Measurements from ENCODE around the gene GPR78. TPM values are rescaled to one million over a fixed set of nuclear protein-coding genes. Genes with fewer than 3 reads are reported as not detected.

GPR78 gene
- total RNA-seq, 1 experiment from 2014 or later = 0.07 TPM

DNA sequence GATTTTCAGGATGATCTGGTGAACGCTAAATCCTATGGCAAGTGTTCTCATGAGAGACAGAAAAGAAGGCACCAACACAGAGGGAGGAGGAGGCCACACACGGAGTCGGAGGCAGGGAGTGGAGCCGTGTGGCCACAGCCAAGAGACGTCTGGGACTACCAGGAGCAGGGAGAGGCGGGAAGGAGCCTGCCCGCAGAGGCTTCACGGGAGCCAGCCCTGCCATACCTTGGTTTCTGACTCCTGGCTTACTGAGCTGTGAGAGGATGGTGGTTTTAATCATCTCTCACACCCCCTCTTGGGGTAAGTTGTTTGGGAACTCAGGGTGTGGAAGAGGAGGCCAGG is 33.5 kb upstream of the GPR78 start:
- DNase-seq (ENCODE audit: low read depth) = no peak

DNA sequence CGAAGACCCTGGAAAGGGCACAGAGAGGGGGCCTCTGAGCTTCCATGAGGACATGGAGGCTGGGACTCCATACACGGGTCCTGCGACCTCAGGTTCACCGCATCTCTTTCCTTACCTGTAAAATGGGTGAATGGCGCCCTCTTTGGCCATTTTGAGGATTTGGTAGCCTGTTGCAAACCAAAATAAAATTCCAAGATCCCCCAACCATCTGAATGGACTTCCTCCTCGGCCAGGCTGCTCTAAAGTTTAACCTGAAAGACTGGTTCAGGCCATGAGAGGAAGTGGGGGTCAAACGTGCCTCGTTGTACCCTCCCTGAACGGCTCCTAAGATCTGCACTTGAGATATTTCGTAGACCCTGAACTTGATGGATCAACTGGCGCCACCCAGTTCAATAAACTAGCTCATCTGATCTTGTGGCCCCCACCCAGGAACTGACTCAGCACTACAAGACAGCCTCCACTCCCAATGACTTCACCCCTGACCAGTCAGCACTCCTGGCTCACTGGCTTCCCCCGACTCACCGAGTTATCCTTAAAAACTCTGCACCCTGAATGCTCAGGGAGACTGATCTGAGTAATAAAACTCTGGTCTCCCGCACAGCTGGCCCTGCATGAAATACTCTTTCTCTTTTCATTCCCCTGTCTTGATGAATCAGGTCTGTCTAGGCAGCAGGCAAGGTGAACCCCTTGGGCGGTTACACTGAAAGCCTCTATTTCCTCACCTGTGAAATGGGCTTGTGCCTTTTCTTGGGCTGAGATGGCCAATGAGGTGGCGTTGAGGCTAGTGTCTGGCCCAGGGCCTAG is 32.9 kb upstream of the GPR78 start:
- peak; percentile 77 for DNase-seq (ENCODE audit: low read depth)

DNA sequence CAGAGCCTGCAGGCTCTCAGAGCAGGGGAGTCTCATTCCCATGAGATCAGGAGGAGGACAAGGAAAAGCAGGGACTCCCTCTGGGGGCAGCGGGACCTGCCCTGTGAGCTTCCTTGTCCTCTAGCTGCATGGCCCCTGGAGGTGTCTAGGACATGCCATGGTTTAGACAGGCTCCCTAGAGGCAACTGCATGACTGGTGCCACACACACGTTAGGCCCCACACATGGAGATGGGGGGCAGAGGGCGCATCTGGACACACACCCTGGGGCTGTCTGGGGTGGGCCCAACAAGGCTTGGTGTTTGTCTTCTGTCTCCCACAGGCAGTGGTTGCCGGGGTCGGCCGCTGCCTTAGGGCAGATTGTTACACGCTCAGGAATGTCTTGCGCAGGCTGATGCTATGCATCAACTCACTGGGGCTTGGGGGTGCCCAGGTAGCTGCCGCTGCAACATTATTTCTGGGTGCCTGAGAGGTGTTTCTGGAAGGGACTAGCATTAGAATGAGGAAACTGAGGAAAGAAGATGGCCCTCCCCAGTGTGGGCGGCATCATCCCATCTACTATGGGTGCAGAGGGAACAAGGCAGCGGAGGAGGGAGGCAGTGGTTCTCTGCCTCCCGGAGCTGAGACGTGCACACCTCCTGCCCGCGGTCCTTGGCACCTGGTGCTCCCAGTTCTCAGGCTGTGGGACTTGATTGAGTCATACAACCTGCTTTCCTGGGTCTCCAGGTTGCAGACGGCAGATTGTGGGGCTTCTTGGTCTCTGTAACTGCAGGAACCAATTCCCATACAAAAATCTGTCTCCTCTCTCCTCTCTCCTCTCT is 32.1 kb upstream of the GPR78 start:
- peak; percentile 70 for DNase-seq (ENCODE audit: low read depth)

DNA sequence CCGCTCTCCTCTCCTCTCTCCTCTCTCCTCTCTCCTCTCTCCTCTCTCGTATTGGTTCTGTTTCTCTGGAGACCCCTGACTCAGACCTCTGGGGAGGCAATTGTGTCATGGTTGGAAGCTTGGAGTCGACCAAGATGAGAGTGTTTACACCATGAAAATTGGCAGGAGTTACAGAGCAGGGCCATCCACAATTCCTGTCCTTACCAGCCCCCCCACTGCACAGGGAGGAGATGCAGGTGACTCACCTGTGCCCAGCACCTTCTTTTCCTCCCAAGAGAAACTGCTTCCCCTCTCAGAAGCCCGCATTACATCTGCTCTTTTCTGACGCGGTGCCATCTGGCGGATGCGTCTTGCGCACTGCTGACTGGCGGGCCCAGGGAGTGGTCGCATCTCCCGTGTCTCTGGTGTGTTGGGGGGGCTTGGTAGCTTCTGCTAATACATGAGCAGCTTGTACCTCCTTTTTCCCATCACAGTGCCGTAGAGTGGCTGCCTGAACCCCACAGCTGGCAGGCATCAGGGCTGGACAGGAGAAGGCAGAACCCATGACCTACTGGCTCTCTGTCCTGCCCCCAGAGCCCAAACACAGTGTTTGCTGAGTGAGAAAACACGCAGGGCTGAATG is 31.4 kb upstream of the GPR78 start:
- no peak for DNase-seq (ENCODE audit: low read depth)

DNA sequence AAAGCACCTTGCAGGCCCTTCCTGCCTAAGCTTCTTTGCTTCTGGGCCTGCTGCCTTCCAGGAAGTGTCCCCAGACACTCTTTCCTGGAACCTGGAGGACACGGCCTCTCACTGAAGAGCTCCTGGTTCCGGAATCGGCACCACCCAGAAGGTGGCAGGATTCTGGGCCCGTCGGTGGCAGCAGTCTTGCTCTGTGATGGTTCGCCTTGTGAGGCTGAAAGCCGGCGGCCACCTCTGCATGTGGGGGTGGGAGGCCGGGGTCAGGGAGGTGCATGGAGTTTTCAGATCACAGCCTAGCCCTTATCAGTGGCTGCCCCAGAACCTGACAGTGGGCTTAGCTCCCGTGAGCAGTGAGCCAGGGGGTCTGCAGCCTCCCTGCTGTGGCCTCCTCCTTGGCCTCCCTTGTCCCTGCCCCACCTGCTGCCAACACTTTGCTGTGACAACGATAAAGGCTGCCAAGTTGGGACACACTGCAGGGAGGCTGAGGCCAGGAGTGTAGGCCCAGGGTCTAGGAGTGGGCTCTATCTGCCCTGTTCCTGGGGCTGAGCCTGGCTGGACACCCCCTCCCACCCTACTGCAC is 30.8 kb upstream of the GPR78 start:
- DNase-seq (ENCODE audit: low read depth) = no peak

DNA sequence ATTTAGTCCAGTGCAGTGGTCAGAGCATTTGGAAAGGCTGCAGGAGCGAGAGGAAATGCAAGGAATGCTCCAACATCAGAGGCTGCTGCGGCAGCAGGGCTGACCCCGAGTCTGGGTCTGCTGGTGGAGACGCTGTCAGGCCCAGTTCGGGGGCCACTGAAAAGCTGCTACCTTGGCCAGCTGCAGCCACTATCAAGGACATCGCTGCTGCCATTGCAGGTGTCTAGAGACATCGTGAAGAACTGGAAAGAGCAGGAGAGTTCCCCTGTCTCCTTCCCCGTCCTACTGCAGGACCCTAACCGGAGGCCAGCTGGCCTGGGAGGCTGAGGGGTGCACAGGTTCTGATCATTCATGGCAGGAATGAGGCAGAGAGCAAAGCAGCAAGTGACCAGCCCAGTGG is 29.5 kb upstream of the GPR78 start:
- DNase-seq (ENCODE audit: low read depth) = no peak

DNA sequence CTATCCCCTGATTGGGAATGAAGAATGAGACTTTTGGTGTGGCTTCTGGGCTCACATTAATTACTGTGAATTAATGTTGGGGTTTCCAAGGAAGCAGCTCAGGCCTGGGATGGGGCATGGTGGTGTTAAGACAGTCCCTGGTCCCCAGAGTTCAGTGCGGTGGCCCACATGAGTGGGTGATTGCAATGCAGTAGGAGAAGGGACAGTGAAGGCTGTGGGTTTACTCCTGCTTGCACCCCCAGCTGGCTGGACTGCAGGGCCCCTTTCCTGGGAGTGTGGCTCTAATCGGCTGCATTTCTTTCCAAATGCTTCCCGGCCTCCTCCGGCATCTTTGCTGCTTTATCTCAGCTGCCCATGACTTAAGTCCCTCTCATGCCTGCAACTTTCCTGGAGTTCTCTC is 28.2 kb upstream of the GPR78 start:
- DNase-seq (ENCODE audit: low read depth) = no peak

DNA sequence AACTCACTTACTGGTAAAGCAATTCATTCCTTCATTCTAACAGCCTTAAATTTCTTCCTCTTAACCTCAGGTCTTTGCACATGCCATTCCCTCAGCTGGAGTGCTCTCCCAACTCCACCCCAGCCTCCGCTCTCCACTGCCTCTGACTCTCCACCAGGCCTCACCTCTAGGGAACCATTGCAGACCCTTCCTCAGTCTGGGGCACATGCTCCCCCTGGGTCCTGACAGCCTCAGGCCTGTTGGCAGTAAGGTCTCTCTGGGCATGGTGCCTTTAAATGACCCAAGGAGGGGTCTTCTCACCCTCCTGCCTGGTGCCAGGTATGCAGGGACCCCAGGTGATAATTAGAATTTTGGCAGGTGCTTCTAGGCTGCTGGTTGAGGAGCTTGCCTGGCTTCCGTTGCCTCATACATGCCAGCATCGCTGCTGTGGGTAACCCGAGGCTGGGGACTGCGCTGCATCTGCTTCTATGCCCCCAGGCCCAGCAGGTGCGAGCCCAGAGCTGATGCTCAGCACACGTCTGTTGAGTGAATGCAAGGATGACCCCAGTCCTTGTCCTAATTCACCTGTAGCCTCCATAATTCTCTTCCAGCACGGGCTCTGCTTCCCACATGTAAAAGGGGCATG is 27.5 kb upstream of the GPR78 start:
- no peak for DNase-seq (ENCODE audit: low read depth)

DNA sequence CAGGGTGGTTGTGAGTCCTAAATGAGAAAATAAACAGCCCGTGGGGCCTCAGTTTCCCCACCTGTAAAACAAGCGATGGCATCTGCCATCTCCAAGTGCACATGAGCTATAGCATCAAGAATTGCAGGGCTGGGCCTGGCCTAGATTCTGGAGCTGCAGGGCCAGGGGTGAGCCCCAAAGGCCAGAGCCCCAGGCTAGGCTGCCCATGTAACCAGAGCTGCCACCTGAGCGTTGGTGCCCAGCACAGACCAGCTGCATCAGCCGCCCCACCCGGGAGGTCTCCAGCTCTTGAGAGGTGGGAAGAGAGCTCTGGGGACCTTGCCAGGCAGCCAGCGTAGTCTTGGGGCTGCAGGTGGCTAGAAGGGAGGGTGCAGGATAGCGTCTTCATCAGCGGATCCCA is 27.0 kb upstream of the GPR78 start:
- DNase-seq (ENCODE audit: low read depth) = no peak

DNA sequence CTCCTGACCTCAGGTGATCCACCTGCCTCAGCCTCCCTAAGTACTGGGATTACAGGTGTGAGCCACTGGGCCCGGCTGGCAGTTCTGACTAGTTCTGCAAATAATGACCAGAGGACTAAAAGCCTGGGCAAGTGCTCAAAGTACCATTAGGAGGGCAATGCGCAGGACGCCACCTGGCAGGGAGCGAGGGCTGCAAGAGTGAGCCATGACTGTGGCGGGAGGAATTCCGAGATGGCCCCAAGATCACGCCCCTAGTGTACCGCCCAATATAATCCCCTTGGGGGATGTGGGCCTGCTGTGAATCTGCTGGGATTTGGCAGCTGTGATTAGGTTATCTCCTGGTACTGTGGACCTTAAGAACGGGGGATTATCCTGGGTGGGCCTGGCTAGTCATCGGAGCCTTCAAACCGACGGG is 26.2 kb upstream of the GPR78 start:
- DNase-seq (ENCODE audit: low read depth) = no peak

DNA sequence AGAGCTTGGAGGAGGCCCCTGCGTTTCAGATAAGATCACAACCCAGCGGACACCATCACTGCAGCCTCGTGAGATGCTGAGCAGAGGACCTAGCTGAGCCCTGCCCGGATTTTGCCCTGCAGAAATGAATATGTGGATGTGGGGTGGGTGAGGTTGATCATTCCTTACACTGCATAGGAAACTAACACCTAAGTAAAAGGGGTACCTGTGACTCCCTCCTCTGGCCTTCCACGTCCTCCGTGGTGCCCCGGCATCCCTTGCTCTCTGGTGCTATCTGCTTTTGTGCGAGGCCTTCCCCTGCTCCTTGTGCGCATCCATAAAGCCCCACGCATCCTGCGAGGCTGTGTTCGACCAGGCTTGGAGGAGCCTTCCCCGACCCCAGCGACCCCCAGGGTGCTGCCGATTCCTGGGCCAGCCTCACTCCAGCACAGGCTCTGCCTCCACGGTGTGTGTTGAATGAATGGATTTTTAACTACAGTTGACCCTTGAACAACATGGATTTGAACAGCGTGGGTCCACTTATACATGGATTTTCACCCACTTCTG is 25.6 kb upstream of the GPR78 start:
- DNase-seq (ENCODE audit: low read depth) = no peak

DNA sequence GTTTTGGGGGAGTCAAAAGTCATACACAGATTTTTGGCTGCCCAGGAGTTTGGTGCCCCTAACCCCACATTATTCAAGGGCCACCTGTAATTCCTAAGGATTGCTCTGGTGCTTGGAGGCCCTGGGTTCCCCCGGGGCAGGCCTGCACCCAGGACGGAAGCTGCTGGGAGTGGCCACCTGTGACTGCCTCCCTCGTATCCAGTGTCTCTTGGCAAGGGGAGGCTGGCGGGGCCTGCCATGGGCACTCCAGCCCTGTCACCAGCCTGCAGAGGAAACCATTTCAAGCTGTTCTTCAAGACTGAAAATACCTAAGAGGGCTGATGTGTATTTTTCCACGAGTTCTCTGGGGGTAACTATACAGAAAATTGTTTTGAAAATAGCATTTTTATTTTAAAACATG is 24.5 kb upstream of the GPR78 start:
- DNase-seq (ENCODE audit: low read depth) = no peak

DNA sequence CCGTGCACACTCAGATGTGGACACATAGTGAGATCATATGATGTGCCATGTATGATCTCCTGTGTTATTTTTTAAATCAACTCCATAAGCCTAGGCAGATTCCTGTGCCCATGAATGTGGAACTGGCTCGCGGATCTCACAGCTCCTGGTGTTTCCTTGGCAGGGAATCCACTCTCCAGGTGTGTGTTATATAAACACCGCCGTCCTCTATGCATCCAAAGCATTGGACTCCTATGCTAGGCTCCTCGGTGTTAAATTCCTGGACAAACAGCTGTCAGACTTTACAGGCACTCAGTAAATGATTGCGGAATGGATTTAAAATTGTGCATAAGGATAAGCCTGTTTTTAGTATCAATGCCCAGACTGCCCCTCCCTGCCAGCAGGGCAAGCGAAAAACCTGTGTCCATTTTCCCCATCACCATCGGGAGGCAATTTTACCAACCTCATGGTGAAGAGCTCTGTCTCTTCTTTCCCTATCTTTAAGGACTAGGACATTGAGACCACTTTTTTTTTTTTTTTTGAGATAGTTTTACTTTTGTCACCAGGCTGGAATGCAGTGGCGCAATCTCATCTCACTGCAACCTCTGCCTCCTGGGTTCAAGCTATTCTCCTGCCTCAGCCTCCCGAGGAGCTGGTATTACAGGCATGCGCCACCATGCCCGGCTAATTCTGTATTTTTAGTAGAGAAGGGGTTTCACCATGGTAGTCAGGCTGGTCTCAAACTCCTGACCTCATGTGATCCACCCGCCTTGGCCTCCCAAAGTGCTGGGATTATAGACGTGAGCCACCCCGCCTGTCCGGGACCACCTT is 23.6 kb upstream of the GPR78 start:
- DNase-seq (ENCODE audit: low read depth) = peak; percentile 43

DNA sequence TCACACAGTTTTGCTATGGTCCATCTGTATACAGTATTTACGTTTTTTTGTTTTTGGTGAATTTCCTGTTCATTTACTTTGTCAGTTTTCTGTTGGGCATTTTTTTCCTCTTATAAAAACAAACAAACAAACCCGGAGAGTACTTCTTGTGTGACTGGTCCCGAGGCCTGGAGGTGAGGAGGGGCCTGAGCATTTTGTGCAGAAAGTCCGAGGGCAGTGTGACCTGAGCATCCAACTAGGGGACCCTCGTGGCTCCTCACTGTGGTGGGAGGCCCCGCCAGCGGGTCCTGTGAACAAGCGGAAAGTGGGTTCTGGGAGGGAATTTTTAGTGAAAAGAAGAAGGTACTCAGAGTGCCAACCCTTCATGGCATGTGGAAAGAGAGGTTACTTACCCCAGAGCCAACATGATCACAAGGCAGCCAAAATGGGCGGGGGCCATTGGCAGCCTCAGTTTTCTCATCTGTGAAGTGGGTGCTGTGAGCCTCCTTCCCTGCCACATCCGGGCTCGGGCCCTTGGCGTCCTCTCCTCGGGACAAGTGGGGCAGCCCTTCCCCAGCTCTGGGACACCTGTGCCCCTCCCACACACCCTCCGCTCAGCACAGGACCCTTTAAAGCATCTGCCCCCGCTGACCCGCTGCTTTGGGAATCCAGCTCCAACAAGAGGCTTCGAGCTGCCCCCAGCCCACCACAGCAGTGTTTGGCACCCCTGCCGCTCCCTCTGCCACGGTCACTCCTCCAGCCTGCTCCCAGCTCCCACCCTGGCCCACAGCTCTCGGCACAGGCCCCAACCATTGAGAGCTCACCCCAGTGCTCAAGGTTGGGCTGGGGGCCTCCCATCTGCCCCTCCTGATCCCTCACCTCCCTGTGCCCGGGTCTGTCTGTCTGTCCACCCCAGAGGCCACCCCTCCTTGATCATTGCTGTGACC is 22.8 kb upstream of the GPR78 start:
- DNase-seq (ENCODE audit: low read depth) = no peak

DNA sequence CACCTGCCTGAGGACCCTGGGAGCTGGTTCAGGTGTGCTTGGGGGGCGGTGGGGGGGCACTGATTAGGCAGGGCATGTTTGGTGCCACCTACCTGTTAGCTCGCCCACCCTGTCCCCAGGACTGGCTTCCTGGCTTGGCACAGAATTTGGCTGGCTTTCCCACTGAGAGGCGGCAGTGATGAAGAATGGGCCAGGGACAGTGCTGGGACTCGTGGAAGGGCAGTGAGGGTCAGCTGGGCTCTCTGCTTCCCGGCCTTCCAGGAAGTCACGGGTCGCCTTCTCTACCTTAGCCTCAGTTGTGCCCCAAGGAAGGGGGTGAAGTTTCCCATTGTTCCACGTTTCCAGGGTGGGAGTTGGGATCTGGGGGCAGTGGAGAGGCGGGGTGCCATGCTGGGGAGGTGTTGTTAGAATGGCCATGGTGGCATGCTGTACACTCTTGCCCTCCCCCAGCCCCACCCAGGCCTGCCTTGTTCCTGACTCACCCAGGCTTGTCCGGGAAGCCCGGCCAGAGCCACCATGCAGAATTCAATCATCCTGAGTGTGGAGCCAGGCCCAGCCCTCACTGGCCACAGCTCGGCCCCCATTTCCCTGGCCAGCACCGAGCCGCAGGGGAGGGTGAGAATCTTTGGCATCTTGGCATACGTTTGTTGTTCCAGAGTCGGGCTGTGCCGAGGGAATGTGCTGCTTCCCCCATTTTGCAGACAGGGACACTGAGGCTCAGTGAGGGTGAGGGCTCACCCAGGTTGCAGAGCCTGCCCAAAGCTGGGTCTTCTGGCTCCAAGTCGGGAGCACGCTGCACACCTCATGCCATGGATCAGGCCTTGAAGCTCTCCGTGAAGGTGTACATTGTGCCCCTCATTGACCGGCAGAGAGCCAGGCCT is 21.9 kb upstream of the GPR78 start:
- peak; percentile 76 for DNase-seq (ENCODE audit: low read depth)

DNA sequence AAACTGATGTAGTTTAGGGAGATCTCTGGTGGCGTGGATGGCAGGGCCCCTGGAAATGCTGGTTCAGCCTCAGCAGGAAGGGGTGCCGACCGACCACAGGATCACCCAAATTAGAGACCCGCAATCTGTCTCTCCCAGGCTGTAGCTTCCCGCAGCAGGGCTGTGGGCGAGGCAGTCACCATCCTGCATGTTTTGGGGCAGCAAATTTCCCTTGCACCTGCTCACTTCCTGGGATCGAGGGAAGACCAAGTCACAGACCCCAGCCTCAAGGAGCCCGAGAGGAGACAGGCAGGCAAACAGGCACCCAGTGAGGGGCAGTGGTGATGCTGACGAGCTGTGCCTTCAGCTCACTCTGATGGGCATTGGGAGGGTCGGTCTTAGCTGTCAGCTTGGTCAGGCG is 21.2 kb upstream of the GPR78 start:
- DNase-seq (ENCODE audit: low read depth) = no peak

DNA sequence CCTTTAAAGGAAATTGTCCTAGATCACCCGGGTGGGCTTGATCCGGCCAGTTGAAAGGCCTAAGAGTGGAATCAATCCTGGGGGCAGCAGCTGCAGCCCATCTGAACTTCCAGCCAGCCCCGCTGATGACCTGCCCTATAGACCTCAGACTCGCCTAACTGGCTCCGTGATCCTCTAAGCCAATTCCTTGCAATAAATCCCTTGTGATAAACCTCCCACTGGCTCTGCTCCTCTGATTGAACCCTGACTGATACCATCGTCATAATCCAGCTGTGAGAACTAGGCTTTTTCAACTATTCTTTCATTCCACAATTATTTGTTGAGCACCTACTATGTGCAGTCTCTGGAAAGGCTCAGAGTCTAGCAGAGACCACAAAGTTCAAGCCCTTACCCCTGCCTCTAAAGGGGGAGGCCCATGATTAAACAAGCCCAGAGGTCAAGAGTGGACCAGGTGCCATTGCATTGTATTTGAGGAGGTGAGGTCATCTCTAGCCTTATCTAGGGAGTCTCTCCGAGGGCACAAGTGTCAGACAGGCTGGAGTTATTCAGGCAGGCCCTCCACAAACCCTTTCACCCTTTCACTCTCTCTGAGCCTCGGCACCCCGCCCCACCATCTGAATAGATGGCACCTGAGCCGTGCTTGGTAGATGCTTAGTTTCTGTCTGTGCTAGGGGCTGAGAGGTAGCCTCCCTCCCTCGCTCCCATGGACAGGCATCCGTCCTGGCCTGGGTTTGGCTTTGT is 20.5 kb upstream of the GPR78 start:
- DNase-seq (ENCODE audit: low read depth) = no peak

Measured in M059J (cell line).